Stimulated activated CD4-positive, alpha-beta T cell treated with anti-CD3 and anti-CD28 coated beads, Interleukin-1b, Interleukin-23, amount 100 ng/mL, for 1 hour (primary cell): ENCODE results near the gene SELENOW.
A peak's percentile ranks its signal among the peaks of the same experiment; 100 is the strongest.
"Not testable (repeated sequence)": the region's sequence is repeated elsewhere in the genome, so short reads cannot be mapped to it uniquely, and the experiment has no call there.

ENCODE experiments used
- DNase-seq, 2 donors: peaks; one replicate each; pipeline ENCODE4 v3.0.0-alpha.2; 2020; ENCODE audit warnings: low read depth in 2 of 2

SELENOW gene

DNA sequence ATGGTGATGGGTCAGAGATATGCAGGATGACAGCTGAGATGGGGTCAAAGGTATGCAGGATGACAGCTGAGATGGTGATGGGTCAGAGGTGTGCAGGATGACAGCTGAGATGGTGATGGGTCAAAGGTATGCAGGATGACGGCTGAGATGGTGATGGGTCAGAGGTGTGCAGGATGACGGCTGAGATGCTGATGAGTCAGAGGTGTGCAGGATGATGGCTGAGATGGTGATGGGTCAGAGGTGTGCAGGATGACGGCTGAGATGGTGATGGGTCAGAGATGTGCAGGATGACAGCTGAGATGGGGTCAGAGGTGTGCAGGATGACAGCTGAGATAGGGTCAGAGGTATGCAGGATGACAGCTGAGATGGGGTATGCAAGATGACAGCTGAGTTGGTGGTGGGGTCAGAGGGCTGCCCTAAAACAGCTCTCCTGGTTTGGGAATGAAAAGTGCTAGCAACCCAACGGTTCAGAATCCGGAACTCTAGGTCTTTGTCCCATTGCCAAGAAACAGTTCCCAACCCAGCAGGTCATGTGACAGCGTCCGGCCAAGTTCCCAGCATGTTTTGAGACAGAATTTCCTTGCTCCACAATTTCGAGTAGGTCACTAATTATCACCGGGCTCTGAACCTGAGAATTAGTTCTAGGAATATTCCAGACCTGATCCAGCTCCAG is 3.2 kb downstream of the SELENOW start:
- no peak for DNase-seq

DNA sequence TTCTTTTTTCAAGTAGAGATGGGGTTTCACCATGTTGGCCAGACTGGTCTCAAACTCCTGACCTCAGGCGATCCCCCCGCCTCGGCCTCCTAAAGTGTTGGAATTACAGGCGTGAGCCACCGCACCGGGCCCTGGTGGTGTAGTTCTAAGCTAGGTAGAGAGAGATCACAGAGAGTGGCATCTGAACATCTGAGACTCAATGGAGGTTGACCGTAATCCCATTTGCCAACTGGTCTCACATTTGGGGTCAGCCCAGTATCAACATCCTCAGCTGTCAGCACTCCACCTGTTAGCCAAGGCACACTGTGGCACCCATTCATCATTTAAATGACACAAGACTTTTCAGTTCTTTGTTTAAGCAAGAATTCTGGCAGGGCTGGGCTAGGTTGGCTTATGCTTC is 8.1 kb downstream of the SELENOW start:
- DNase-seq: no peak

DNA sequence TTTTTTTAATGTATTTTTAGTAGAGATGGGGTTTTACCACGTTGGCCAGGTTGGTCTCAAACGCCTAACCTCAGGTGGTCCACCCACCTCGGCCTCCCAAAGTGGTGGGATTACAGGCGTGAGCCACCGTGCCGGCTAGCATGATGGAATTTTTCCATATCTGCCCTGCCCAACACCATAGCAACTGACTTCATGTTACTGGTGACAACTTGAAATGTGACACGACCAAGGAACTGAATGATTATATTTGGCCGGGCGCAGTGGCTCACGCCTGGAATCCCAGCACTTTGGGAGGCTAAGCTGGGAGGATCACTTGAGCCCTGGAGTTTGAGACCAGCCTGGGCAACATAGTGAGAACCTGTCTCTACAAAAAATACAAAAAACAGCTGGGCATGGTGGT is 8.8 kb downstream of the SELENOW start:
- DNase-seq: not testable (repeated sequence)

DNA sequence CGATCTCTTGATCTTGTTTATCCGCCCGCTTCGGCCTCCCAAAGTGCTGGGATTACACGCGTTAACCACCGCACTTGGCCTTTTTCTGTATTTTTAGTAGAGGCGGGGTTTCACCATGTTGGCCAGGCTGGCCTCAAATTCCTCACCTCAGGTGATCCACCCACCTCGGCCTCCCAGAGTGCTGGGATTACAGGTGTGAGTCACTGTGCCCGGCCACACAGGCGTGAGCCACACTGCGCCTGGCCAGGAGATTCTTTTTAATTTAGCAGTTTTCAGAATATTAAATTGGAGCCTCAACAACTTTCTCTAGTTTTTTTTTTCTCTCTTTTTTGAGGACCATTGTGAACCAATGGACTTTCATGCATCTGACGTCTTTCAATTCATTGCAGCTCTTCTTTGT is 11.3 kb downstream of the SELENOW start:
- DNase-seq: not testable (repeated sequence)

DNA sequence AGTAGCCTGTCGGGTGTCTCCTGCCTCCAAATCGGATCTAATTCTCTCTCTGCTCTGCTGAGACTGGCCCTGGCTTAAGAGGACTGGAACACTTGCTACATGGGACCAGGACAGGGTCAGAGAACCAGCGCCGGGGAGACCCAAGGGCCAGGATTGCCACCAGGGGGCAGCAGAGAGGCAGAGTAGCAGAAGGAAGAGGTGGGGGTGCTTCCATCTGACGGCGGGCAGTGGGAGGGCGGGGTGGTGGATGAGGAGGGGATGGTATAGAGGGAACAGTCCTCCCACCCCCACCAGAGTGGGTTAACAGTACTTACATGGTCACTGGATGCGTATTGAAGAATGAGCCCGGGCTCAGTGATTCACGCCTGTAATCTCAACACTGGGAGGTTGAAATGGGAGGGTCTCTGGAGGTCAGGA is 11.9 kb downstream of the SELENOW start:
- peak; percentile 64 to 88 for DNase-seq

DNA sequence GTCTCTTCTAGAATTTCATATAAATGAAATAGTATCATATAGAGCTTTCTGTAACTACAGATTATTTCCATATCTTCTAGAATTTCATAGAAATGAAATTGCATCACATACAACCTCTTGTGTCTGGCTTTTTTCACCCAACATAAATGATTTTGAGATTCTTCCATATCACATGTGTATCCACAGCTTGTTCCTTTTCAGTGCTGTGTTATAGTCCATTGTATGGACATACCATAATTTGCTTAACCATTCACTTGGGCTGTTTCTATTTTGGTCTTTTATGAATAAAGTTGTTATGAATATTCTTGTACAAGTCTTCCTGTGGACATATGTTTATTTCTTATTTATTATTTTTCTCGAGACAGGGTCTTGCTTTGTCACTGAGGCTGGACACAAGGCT is 14.1 kb downstream of the SELENOW start:
- DNase-seq: no peak

DNA sequence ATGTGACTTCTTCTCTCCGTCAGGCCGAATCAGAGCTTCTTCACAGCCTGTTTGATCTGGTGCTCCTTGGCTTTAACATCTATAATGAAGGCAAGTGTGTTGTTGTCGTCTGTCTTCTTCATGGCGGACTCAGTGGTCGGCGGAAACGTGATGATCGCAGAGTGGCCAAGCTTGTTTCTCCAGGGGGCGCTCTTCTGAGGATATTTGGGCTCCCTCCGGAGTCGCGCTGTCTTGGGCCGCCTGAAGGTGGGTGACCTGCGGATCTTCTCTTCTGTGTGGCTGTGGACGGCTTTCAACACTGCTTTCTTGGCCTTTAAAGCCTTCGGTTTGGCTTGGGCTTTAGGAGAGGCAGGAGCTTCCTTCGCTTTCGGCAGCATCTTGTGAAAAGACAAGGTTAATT is 16.0 kb downstream of the SELENOW start:
- no peak for DNase-seq

DNA sequence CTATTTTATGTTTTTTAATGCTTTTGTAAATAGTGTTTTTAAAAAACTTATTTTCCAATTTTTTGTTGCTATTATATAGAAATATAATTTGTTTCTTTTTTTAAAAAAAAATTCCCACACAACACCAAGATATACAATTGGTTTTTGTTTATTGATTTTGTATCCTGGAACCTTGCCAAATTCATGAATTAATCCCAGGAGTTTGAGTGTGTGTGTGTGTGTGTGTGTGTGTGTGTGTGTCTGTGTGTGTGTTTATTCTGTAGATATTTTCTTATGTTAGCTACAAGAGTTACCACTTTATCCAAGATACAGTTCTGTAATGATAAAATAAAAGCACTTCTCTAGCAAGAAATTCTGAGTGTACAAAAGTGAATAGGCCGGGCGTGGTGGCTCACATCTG is 18.3 kb downstream of the SELENOW start:
- DNase-seq: no peak

DNA sequence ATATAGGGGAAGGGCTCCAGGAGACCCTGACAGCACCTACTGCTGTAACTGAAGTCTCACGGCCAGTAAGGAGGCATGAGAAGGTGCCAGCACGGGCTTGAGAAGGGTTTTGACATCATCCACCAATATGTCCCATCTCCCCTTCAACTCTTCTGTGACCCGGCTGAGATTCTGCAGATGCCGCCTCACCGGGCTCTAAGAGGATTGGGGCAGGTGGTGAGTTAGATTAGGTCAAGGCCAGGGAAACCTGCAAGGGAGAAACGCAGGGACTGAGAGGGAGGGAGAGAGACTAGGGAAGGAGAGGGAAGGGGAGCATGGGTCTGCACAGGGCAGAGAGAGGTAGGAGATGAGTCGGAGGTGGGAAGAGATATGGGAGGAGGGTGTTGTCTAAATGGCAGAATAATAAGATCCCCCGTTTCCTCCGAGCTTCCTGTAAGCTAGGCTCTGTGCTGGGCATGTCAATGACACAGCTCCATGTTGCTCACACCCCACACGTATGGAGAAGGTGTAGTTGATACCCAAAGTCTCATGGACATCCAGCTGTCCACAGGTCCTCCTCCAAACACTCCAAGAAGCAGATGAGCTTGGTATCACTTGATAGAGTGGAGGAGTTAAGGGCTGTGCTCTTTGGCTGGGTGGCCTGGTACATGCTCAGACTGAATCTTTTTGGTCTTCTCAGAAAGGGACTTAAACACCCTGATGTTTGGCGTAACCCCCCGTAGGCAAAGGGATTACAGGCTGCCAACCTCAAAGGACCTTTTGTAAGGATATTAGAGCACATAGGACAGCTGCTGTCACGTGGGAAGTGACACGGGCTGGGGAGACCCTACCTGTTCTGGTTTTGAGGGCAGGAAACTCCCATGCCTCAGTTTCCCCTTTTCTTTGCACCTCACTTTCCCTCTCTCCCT is 19.7 kb downstream of the SELENOW start:
- DNase-seq: no peak

DNA sequence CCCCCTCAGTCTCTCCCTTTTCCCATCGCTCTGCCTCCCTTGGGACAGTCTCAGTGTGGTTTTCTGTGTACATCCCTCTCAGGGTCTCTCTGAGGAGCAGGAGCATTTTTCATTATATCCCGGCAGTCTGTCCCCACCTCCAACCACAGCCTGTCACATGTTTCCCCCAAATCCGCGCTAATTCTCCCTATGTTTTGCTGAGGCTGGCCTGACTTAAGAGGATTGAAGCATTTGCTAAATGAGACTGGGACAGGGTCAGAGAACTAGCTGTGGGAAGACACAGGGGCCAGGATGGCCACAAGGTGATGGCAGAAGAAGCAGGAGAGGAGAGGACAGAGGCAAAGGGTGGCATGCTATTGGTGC is 20.4 kb downstream of the SELENOW start:
- DNase-seq: no peak

DNA sequence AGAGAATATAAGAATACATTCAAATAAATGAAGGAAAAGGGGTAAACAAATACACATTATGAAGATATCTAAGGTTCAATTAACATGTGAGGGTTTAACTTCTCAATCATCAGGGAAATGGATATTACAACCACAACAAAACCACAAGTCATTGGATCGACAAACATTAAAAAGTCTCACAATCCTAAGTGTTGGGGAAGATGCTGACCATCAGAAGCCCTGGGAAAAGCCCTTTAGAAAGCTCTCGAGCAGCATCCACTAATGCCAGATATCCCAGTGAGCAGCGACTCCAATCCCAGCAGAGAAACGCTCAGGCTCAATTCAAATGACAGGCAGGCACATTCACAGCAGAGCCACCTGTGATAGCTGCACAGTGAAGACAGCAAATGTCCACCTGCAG is 22.8 kb downstream of the SELENOW start:
- DNase-seq: no peak

DNA sequence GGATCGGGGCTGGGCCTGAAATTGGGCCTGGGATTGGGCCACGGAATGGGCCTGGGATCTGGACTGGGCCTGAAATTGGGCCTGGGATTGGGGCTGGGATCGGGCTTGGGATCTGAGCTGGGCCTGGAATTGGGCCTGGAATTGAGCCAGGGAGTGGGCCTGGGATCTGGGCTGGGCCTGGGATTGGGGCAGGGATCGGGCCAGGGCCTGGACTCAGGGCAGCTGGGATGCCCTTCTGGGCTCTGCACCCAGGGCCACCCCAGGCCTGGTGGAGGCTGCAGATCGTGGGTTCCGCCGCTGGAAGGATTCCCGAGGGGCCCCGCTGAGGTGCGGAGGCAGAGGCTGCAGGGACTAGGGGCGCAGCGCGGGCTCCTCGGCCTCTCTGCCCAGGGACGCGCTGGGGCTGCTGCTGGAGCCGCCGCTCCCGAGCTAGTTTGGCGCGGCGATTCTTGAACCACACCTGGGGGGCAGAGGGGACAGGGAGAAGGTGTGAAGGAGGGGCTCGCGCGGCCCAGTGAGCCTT is 24.1 kb downstream of the SELENOW start:
- DNase-seq: no peak

DNA sequence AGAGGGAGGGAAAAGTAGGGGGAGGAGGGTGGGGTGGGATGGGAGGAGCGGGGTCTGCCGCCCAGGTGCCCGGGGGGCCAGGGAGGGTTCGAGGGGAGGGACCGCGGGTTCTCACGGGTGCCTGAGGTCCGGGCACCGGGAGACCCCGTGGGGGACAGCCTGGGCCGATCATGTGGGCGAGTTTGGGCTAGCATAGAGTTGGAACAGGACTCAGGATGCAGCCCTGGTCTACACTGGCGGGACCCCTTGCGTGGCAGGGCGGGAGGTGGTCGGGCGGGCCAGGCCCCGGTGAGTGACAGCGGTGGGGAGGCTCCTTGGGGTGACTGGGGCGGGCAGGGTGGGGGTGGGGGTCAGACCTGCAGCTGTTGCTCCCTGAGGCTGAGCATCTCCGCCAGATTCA is 24.6 kb downstream of the SELENOW start:
- DNase-seq: not testable (repeated sequence)

DNA sequence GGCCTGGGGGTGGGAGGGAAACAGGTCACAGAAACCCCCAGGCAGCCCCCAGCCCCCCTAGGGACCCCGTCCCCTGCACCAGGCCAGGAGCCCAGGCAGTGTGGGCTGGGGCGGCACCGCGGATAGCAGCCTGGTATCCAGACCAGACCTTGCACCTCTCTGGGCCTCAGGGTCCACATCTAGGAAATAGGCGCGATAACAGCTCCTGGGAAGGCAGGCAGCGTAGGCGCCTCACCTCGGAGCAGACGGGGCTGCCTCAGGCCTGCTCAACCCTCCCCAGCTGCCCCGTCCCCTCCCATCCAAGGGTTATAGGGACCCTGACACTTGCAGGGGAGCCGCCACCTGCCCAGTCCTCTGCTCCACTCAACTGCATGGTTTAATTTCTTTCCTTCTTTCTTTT is 25.2 kb downstream of the SELENOW start:
- not testable (repeated sequence) for DNase-seq

DNA sequence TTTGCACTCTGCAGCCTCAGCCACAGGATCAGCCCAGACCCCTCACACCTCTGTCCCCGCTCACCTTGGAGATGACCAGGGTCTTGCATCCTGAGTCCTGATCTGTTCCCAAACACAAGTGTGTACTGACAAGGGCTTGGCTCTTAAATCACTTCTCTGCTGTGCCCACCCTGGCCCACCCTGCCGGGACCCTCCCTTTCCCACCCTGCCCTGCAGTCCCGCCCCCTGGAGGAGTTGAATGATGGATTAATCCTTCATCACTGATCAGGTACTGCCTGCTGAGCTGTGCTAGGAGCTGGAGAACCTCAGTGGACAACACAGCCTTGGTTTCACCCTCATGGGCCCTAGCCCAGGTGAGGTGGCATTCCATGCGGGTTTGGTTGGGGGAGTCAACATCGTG is 25.9 kb downstream of the SELENOW start, which contains the start of gene TPRX1:
TPRX1 (minus strand) TSS at position 101 of the 400 bp plus-strand sequence; CDS start at position 89, 12 bp downstream.
- DNase-seq: not testable (repeated sequence)

DNA sequence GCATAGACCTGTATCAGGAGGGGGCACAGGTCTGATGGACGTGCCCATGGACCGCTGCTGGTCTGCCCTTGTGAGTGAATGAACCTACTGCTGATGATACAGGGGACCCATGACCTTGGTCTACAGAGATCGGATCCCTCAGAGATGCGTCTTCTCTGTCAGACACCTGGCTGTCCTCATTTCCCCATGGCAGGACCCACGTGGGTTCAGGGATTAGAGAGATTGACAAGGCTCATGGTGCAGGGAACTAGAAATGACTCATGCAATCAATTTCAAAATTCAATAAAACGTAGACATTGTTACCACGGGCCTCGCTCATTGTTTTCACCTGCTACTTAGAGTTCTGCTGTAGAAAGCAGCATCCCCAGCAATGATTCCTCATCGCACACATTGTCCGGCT is 26.8 kb downstream of the SELENOW start:
- no peak for DNase-seq

DNA sequence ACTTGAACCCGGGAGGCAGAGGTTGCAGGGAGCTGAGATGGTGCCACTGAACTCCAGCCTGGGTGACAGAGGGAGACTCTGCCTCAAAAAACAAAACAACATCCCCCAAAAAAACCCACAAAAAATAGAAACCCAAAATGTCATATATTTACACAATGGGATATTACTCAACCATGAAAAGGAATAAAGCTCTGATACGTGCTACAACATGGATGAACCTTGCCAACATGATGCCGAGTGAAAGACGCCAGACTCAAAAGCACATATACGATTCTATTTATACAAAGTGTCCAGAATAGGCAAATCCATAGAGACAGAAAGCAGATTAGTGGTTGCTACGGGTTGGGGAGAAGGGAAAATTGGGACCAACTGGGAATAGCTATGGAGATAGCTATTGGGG is 27.9 kb downstream of the SELENOW start:
- no peak for DNase-seq

DNA sequence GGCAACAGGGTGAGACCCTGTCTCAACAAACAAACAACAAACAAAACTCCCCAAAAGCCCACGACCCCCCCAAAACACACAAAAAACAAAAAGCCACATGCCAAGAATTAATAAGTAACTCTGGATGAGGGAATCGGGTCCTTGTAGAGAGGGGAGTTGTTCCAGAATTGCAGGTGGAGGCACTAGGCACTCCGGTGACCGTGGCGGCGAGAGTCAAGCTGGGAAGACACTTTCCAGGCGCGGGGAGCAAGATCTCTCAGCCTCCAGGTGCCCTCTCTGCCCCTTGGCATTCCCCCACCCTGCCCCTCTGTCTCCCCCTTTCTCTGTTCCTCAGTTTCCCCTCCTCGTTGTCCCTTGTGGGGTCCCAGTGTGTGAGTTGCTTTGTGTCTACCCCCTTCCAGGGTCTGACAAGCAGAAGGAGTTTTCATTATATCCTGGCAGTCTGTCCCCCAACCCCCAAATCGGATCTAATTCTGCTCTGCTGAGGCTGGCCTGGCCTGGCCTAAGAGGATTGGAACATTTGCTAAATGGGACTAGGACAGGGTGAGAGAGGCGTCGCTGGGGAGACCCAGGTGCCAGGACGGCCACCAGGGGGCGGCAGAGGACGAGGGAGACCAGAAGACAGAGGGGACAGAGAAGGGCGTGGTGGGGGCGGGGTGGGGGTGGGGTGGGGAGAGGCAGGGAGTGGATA is 34.9 kb downstream of the SELENOW start:
- peak; percentile 35 to 74 for DNase-seq

DNA sequence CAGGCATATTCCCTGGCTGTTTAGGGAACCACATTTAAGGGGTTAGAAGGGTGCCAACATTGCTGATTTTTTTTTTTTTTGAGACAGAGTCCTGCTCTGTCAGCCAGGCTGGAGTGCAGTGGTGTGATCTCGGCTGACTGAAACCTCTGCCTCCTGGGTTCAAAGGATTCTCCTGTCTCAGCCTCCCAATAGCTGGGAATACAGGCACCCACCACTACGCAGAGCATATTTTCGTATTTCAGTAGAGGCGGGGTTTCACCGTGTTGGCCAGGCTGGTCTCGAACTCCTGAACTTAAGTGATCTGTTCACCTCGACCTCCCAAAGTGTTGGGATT is 35.5 kb downstream of the SELENOW start:
- DNase-seq: no peak

DNA sequence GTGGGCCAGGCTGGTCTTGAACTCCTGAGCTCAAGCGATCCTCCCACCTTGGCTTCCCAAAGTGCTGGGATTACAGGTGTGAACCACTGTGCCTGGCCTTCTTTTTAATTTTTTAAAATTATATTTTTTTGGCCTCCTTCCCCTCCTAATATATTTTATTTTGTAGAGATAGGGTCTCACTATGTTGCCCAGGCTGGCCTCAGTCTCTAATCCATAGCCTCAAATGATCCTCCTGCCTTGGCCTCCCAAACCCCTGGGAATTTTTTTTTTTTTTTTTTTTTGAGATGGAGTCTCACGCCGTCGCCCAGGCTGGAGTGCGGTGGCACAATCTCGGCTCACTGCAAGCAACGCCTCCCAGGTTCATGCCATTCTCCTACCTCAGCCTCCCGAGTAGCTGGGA is 37.8 kb downstream of the SELENOW start:
- DNase-seq: not testable (repeated sequence)

DNA sequence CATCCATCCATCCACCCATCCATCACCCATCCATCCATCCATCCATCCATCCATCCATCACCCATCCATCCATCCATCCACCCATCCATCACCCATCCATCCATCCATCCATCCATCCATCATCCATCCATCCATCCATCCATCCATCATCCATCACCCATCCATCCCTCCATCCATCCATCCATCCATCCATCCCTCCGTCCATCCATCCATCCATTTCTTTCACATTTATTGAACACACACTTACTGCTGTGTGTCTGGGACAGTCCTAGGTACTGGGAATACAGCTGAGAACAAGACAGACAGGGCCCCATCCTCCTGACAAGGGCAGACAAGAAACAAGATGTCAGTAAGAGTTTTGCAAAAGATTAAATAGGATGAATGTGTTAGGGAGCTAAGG is 39.7 kb downstream of the SELENOW start:
- DNase-seq: not testable (repeated sequence)

DNA sequence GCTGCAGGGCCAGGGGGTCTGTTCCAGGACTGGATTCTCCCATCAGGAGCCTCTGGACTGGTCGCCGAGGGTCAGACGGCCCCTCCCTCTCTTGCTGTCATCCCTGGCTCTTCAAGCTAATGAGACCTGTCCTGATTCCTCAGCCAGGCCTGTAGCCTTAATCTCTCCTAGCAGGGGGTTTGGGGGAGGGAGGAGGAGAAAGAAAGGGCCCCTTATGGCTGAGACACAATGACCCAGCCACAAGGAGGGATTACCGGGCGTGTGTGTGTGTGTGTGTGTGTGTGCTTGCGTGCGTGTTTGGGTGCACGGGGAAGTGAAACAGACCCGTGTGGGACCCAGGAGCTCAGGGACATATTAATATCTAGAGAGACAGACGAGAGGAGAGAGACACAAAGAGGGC is 41.4 kb downstream of the SELENOW start:
- no peak for DNase-seq
